ENCODE data around the gene SH2D4B.

DNA sequence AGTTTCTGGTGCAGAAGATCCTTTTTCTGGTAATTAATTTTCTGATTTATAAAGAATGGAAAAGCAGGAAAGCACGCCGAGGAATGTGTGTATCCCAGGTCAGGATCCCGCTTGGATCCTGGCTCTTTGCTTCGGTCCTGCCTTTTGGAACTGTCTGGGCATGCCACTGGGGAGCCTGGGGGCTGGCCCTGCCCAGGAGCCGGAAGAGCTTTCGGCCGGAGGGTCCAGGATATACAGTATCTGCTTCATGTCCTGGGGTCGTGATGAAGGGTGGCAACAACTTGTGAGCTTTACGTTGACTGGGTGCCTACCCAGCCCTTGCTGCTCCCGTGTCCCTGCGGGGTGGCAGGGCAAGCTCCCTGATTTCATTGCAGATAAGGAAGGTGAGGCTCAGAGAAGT is 2.4 kb downstream of the SH2D4B start:
- TF ChIP-seq POLR2A (IDR thresholded peaks at IDR 0.05), result no peak
- TF ChIP-seq, protein P1, sequence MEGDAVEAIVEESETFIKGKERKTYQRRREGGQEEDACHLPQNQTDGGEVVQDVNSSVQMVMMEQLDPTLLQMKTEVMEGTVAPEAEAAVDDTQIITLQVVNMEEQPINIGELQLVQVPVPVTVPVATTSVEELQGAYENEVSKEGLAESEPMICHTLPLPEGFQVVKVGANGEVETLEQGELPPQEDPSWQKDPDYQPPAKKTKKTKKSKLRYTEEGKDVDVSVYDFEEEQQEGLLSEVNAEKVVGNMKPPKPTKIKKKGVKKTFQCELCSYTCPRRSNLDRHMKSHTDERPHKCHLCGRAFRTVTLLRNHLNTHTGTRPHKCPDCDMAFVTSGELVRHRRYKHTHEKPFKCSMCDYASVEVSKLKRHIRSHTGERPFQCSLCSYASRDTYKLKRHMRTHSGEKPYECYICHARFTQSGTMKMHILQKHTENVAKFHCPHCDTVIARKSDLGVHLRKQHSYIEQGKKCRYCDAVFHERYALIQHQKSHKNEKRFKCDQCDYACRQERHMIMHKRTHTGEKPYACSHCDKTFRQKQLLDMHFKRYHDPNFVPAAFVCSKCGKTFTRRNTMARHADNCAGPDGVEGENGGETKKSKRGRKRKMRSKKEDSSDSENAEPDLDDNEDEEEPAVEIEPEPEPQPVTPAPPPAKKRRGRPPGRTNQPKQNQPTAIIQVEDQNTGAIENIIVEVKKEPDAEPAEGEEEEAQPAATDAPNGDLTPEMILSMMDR (IDR thresholded peaks at IDR 0.05), result no peak

All from esophagus squamous epithelium (tissue), 4 donors.